ENCODE data around the gene ZNF710. TPM values are rescaled to one million over a fixed set of nuclear protein-coding genes. Genes with fewer than 3 reads are reported as not detected.

The ZNF710 gene
- 4.2 and 15.1 TPM in 2 replicates for total RNA-seq

GRCh38 chr15:90001062-90001682 is at the start of gene ZNF710:
TSS of gene ZNF710 (plus strand) at chr15:90001324. CDS start at chr15:90067138, 65,814 bp downstream.

DNA sequence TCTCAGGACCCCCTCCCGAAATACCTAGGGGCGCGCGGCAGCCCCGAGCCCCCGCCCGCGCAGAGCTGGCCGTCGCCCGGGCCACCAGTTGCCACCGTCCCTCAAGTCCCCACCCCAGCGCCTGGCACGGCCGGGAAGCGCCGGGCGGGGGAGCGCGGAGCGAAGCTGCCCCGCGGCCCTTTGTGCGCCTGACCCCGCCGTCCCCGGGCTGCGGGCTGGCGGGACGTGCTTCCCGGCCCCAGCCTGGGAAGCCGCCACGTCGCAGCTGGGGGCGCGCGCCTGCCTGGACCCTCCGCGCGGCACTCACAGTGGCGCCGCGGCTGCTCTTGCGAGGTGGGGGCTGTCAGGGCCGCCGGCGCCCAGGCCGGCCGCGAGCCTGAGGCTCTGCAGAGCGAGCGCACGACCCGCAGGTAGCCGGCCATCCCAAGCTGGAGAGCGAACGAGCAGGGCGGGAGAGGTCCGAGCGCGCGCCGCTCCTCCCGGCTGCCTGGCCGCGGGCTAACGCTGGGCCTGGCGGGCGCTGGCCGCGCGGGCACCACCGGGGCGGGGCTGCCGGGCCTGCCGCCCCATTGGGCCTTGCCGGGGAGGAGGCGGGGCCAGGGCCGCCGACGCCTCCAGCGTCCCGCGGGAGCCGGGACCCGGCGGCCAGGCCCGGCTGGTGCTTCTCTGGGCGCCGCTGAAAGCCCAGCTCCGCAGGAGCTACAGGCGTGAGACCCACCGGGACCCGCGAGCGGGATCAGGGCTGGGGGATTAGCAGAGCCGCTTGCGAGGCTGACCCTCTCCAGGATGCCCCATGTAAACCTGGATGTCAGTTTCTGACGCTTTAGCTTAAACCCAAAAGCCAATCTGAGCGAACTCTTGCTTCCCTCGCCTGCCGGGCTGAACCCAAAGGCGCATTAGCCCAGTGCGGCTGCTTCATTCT is 101.1 kb downstream of the ZNF710 start, which contains the start of gene IDH2:
TSS of gene IDH2 (minus strand) at position 500 of the 922 bp plus-strand sequence. CDS start at position 422, 78 bp downstream.

Other genes starting within 250 kb of the ZNF710 start
- 1.0 and 2.0 TPM in 2 replicates for gene MESP2, start 225.0 kb upstream of the ZNF710 start, total RNA-seq
- 49.6 and 80.3 TPM in 2 replicates for gene ANPEP, start 186.5 kb upstream of the ZNF710 start, total RNA-seq
- 40.5 and 47.3 TPM in 2 replicates for gene AP3S2, start 107.3 kb upstream of the ZNF710 start, total RNA-seq
- gene ARPIN, start 88.4 kb upstream of the ZNF710 start, total RNA-seq = 11.6 and 14.1 TPM in 2 replicates
- gene IDH2, start 101.1 kb downstream of the ZNF710 start, total RNA-seq = 68.2 and 100 TPM in 2 replicates
- 17.8 and 46.1 TPM in 2 replicates for gene SEMA4B, start 200.0 kb downstream of the ZNF710 start, total RNA-seq
- gene CIB1, start 232.6 kb downstream of the ZNF710 start, total RNA-seq = 20.0 and 41.6 TPM in 2 replicates
- 1.0 and 5.8 TPM in 2 replicates for gene GDPGP1, start 232.9 kb downstream of the ZNF710 start, total RNA-seq
- 0.08 TPM in 1 of 2 replicates, not detected in the other for gene TTLL13, start 248.2 kb downstream of the ZNF710 start, total RNA-seq

Data from epithelial cell of alveolus of lung (primary cell).